ENCODE measurements around the gene ACSS1. TPM values are rescaled to one million over a fixed set of nuclear protein-coding genes. Genes with fewer than 3 reads are reported as not detected.

ACSS1 gene
- total and polyA plus RNA-seq, 2 of the 8 experiments (the other 6 are each of a cell fraction or from before 2014, with no cell fraction given): 2.6 to 3.4 TPM

DNA sequence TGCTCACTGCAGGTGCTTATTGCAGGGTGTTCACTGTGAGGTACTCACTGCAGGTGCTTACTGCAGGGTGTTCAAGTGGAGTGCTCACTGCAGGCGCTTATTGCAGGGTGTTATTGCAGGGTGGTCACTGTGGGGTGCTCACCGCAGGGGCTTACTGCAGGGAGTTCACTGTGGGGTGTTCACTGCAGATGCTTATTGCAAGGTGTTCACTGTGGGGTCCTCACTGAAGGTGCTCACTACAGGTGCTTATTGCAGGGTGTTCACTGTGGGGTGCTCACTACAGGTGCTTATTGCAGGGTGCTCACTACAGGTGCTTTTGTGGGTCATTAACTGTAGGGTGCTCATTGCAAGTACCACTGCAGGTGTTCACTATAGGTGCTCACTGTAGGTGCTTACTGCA is 85.6 kb downstream of the ACSS1 start:
- Histone ChIP-seq H3K27me3 (replicated peaks in 1 of 4; ENCODE audit: control insufficient read depth in 3 of 4, extremely low read depth in 1 of 4, insufficient read depth in 3 of 4, low read length in 3 of 4) (no peaks in the 10 kb centered on the region), H3K18ac (ENCODE audit: extremely low read depth, low read length) (no peak overlapping the region), H3K56ac (replicated peaks; ENCODE audit: insufficient read length, low read depth, low read length) (no peak overlapping the region), H3K4me2 (ENCODE audit: insufficient read depth in 1 of 2, low read depth in 2 of 2, low read length in 2 of 2) (no peak overlapping the region), H3K4me3 (ENCODE audit: extremely low read depth in 1 of 4, insufficient read depth in 2 of 4, low read depth in 3 of 4, low read length in 4 of 4) (no peak overlapping the region), H2BK15ac (ENCODE audit: low read length) (no peak overlapping the region), H3K36me3 (ENCODE audit: control insufficient read depth in 2 of 4, insufficient read depth in 4 of 4, low read length in 3 of 4) (peaks cover 6 to 22% (median 16%) of the 10 kb centered on the region in 4 experiments), H2BK12ac (ENCODE audit: low read depth, low read length) (no peak overlapping the region), H3K4ac (replicated peaks; ENCODE audit: insufficient read length, low read depth, low read length) (no peak overlapping the region), H2BK20ac (ENCODE audit: low read length) (no peak overlapping the region), H2BK120ac (replicated peaks; ENCODE audit: low read depth, low read length) (no peak overlapping the region), H3K79me1 (ENCODE audit: low read depth, low read length) (0 out of 2 replicates have a peak, but pooled peaks cover 2% of the 10 kb centered on the region), H3K27ac (ENCODE audit: low read depth, low read length) (no peak overlapping the region), H3K23me2 (ENCODE audit: low read depth, low read length) (no peaks in the 10 kb centered on the region), H4K91ac (replicated peaks; ENCODE audit: insufficient read length, low read length) (no peak overlapping the region), H3K4me1 (replicated peaks in 1 of 4; ENCODE audit: control insufficient read depth in 3 of 4, insufficient read depth in 4 of 4, low read length in 3 of 4) (no peaks in the 10 kb centered on the region), H2AK5ac (ENCODE audit: low read depth, low read length) (no peak overlapping the region), H4K8ac (ENCODE audit: extremely low read depth, insufficient read depth, low read length) (no peak overlapping the region), H3K23ac (ENCODE audit: insufficient read length) (no peak overlapping the region), H3K79me2 (ENCODE audit: control insufficient read depth in 1 of 2, insufficient read depth in 2 of 2, low read length in 2 of 2) (no peaks in the 10 kb centered on the region; a peak in 1 of 4 replicates), H4K20me1 (replicated peaks in 1 of 2; ENCODE audit: control insufficient read depth in 1 of 2, insufficient read depth in 2 of 2, low read length in 2 of 2) (peaks cover under 1 to 2% of the 10 kb centered on the region in 2 experiments), H4K5ac (ENCODE audit: insufficient read length, low read depth, low read length) (no peak overlapping the region), H2BK5ac (ENCODE audit: low read depth, low read length) (no peak overlapping the region), H3K9ac (replicated peaks in 1 of 4; ENCODE audit: extremely low read depth in 1 of 4, low read depth in 3 of 4, low read length in 3 of 4) (no peak overlapping the region), H3K9me3 (ENCODE audit: insufficient read depth in 2 of 2, low read depth in 1 of 2, low read length in 1 of 2) (peaks cover 0 to 9% of the 10 kb centered on the region in 2 experiments; a peak in 1 of 4 replicates), H3K14ac (ENCODE audit: insufficient read length) (no peak overlapping the region), H2AFZ (ENCODE audit: low read length) (no peak overlapping the region)
- no peak for DNase-seq (ENCODE audit: low read depth in 1 of 2, low spot score in 2 of 2)
- CTCF ChIA-PET (ENCODE audit: partially characterized antibody): no interaction called here
- POLR2A ChIA-PET (ENCODE audit: partially characterized antibody): no interaction called here
- WGBS, 2 experiments (ENCODE audit: extremely low coverage in 1 of 2, insufficient coverage in 1 of 2, insufficient read length in 1 of 2, insufficient replicate concordance in 2 of 2, low coverage in 1 of 2, low lambda C conversion rate in 2 of 2, missing lambda C conversion rate in 1 of 2): 100% methylated on average over 2 of the region's 2 CpGs; no CpG with 5 or more reads in 1 of the 2 experiments
- no peak for FAIRE-seq
- TF ChIP-seq, protein P1, sequence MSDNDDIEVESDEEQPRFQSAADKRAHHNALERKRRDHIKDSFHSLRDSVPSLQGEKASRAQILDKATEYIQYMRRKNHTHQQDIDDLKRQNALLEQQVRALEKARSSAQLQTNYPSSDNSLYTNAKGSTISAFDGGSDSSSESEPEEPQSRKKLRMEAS (IDR thresholded peaks at IDR 0.05): no peak
- no peak for TF ChIP-seq CHD2 (IDR thresholded peaks at IDR 0.05; ENCODE audit: low read length)
- TF ChIP-seq, protein P2, sequence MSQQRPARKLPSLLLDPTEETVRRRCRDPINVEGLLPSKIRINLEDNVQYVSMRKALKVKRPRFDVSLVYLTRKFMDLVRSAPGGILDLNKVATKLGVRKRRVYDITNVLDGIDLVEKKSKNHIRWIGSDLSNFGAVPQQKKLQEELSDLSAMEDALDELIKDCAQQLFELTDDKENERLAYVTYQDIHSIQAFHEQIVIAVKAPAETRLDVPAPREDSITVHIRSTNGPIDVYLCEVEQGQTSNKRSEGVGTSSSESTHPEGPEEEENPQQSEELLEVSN (IDR thresholded peaks at IDR 0.05): no peak
- no peak for TF ChIP-seq FOSL1 (IDR thresholded peaks at IDR 0.05; ENCODE audit: insufficient read depth, low read depth, low read length)
- no peak for TF ChIP-seq SAP30 (IDR thresholded peaks at IDR 0.05; ENCODE audit: insufficient read depth, insufficient replicate concordance, low read length)
- no peak for TF ChIP-seq MAFK (IDR thresholded peaks at IDR 0.05; ENCODE audit: low read depth, low read length)
- TF ChIP-seq POLR2AphosphoS5 (IDR thresholded peaks at IDR 0.05; ENCODE audit: low read depth, low read length): no peak
- no peak for TF ChIP-seq CBX8 (IDR thresholded peaks at IDR 0.05; ENCODE audit: borderline replicate concordance, low read depth, low read length)
- no peak for TF ChIP-seq JUN (IDR thresholded peaks at IDR 0.05; ENCODE audit: low read depth, low read length)
- TF ChIP-seq, protein P3, sequence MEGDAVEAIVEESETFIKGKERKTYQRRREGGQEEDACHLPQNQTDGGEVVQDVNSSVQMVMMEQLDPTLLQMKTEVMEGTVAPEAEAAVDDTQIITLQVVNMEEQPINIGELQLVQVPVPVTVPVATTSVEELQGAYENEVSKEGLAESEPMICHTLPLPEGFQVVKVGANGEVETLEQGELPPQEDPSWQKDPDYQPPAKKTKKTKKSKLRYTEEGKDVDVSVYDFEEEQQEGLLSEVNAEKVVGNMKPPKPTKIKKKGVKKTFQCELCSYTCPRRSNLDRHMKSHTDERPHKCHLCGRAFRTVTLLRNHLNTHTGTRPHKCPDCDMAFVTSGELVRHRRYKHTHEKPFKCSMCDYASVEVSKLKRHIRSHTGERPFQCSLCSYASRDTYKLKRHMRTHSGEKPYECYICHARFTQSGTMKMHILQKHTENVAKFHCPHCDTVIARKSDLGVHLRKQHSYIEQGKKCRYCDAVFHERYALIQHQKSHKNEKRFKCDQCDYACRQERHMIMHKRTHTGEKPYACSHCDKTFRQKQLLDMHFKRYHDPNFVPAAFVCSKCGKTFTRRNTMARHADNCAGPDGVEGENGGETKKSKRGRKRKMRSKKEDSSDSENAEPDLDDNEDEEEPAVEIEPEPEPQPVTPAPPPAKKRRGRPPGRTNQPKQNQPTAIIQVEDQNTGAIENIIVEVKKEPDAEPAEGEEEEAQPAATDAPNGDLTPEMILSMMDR (IDR thresholded peaks at IDR 0.05; ENCODE audit: control extremely low read depth in 1 of 3, insufficient read depth in 1 of 3, low read depth in 1 of 3, low read length in 3 of 3): no peak
- no peak for TF ChIP-seq RBBP5 (IDR thresholded peaks at IDR 0.05; ENCODE audit: borderline replicate concordance, low read depth, low read length)
